NB4 (cell line): ENCODE results near the gene VIPR2.

ENCODE experiments used
- CTCF ChIP-seq: IDR thresholded peaks from one replicate; pipeline ENCODE4 v1.5.1; 2012; ENCODE audit warnings: low read depth, low read length
- MAX ChIP-seq: IDR thresholded peaks from 2 replicates; pipeline ENCODE4 v1.6.1; 2011; ENCODE audit warnings: low read depth, low read length

- TF ChIP-seq CTCF = no peak
- no peak for TF ChIP-seq MAX
Measured at GRCh38 chr7:159040146-159040545, 104.5 kb downstream of the VIPR2 start.
